ENCODE measurements around the gene RAB34.

The RAB34 gene

GRCh38 chr17:28747051-28747691 lies 29.5 kb upstream of the RAB34 start (continued):
- no peak for TF ChIP-seq ZNF654 (tag by site-specific recombination; IDR thresholded peaks at IDR 0.05; ENCODE audit: low read depth)

- Histone ChIP-seq H3K36me3 (ENCODE audit: control insufficient read depth in 2 of 2, insufficient read depth in 1 of 2, low read length in 2 of 2) (peaks cover 3 to 65% of the 10 kb centered on the region in 2 experiments; a peak in 2 of 3 replicates), H3K4me1 (ENCODE audit: control insufficient read depth, insufficient read depth, low read length) (peaks cover 11% of the 10 kb centered on the region; the same call in 1 of the 2 replicates), H3K27ac (ENCODE audit: extremely low read depth, low read depth, low read length) (no peak overlapping the region), H3K9me3 (ENCODE audit: control insufficient read depth, insufficient read depth, low read depth, low read length) (no peaks in the 10 kb centered on the region), H3K4me3 (ENCODE audit: low read depth, low read length) (no peak overlapping the region)
- ChIA-PET POLR2A (interaction anchor here (1.3 to 14.1 kb wide), 3 partner anchors 20 to 27 kb away, joined by 5 to 448 read pairs (median 64); partner anchors contain the start of genes NEK8, RPL23A and TLCD1), CTCF (interaction anchor here (0.6 to 16.7 kb wide), 4 partner anchors 16 to 207 kb away, joined by 3 to 445 read pairs (median 90); partner anchors contain the start of genes NEK8, RPL23A and TLCD1)
- TF ChIP-seq KLF1 (tag by site-specific recombination; IDR thresholded peaks at IDR 0.05) (0 out of 2 replicates have a peak, but pooled peaks have one; percentile 10), ZNF19 (tag by site-specific recombination; IDR thresholded peaks at IDR 0.05; ENCODE audit: low read depth) (no peak), PBX3 (CRISPR knock-in tag; IDR thresholded peaks at IDR 0.05) (no peak), ZNF830 (tag by site-specific recombination; IDR thresholded peaks at IDR 0.05; ENCODE audit: low read depth) (no peak), ZNF214 (tag by site-specific recombination; IDR thresholded peaks at IDR 0.05; ENCODE audit: borderline replicate concordance) (no peak), BCL11B (tag by site-specific recombination; IDR thresholded peaks at IDR 0.05; ENCODE audit: low read depth) (peak; percentile 75), SCRT2 (tag by site-specific recombination; IDR thresholded peaks at IDR 0.05) (peak; percentile 89), SCRT1 (tag by site-specific recombination; IDR thresholded peaks at IDR 0.05; ENCODE audit: borderline replicate concordance) (peak; percentile 86; the same call in 1 of the 2 replicates), OSR2 (tag by site-specific recombination; IDR thresholded peaks at IDR 0.05) (no peak), BCL11A (tag by site-specific recombination; IDR thresholded peaks at IDR 0.05; ENCODE audit: low read depth) (peak; percentile 27; the same call in 1 of the 2 replicates), ZNF324 (tag by site-specific recombination; IDR thresholded peaks at IDR 0.05) (no peak)
Measured at GRCh38 chr17:28746611-28747050, 29.0 kb upstream of the RAB34 start.

- POLR2A ChIA-PET: interaction anchor here (0.6 to 14.1 kb wide), 7 partner anchors 19 to 203 kb away, joined by 4 to 448 read pairs (median 5); partner anchors contain the start of genes NEK8, RPL23A and TLCD1
- Histone ChIP-seq H3K9me3 (ENCODE audit: control insufficient read depth, insufficient read depth, low read depth, low read length) (no peaks in the 10 kb centered on the region), H3K4me3 (ENCODE audit: low read depth, low read length) (peak overlapping the region; percentile 69), H3K4me1 (ENCODE audit: control insufficient read depth, insufficient read depth, low read length) (peaks cover 11% of the 10 kb centered on the region; the same call in 1 of the 2 replicates), H3K27ac (ENCODE audit: extremely low read depth, low read depth, low read length) (peak overlapping the region; percentile 32; the same call in 1 of the 2 replicates), H3K36me3 (ENCODE audit: control insufficient read depth in 2 of 2, insufficient read depth in 1 of 2, low read length in 2 of 2) (peaks cover 3 to 62% of the 10 kb centered on the region in 2 experiments; a peak in 2 of 3 replicates)
- CTCF ChIA-PET: interaction anchor here (0.5 to 16.7 kb wide), 6 partner anchors 17 to 208 kb away, joined by 3 to 445 read pairs (median 4); partner anchors contain the start of genes NEK8, RPL23A and TLCD1
- TF ChIP-seq ZBTB20 (tag by site-specific recombination; IDR thresholded peaks at IDR 0.05) (peak; percentile 32; the same call in 1 of the 2 replicates), ZNF692 (tag by site-specific recombination; IDR thresholded peaks at IDR 0.05) (peak; percentile 47; the same call in 1 of the 2 replicates), HIC1 (tag by site-specific recombination; IDR thresholded peaks at IDR 0.05) (peak; percentile 62), ZNF341 (tag by site-specific recombination; IDR thresholded peaks at IDR 0.05; ENCODE audit: low read depth) (0 out of 2 replicates have a peak, but pooled peaks have one; percentile 5), ZNF76 (tag by site-specific recombination; IDR thresholded peaks at IDR 0.05; ENCODE audit: borderline replicate concordance, low read depth) (no peak), ZNF221 (tag by site-specific recombination; IDR thresholded peaks at IDR 0.05; ENCODE audit: borderline replicate concordance) (no peak), ZIC2 (tag by site-specific recombination; IDR thresholded peaks at IDR 0.05) (0 out of 2 replicates have a peak, but pooled peaks have one; percentile 5), PRDM10 (tag by site-specific recombination; IDR thresholded peaks at IDR 0.05) (peak; percentile 27; the same call in 1 of the 2 replicates), ZBTB48 (tag by site-specific recombination; IDR thresholded peaks at IDR 0.05) (no peak)
Measured at GRCh38 chr17:28745786-28746411, 28.2 kb upstream of the RAB34 start.

Measured in HEK293 (cell line).